NT2/D1 (cell line): ENCODE results near the gene KRTAP4-8.

Source experiments
- DNase-seq: peaks from one replicate; pipeline ENCODE4 v3.0.0-alpha.2; 2011; ENCODE audit warnings: low read depth, low spot score
- H3K27me3 ChIP-seq: 2 replicates; pipeline ENCODE4 v1.6.0; 2011; ENCODE audit warnings: mild to moderate bottlenecking; ENCODE audit not compliant: insufficient read length, insufficient read depth
- H3K36me3 ChIP-seq: 2 replicates; pipeline ENCODE4 v1.6.1; 2011; ENCODE audit warnings: mild to moderate bottlenecking, low read length, mixed read lengths; ENCODE audit not compliant: insufficient read depth, insufficient read length
- H3K4me1 ChIP-seq: 2 replicates; pipeline ENCODE4 v1.5.1; 2011; ENCODE audit not compliant: insufficient read depth, insufficient read length
- H3K4me3 ChIP-seq: 2 replicates; pipeline ENCODE4 v1.5.1; 2011; ENCODE audit warnings: low read depth; ENCODE audit not compliant: insufficient read length
- H3K9ac ChIP-seq: 2 replicates; pipeline ENCODE4 v1.6.0; 2011; ENCODE audit warnings: low read depth; ENCODE audit not compliant: insufficient read length
- H3K9me3 ChIP-seq: 2 replicates; pipeline ENCODE4 v1.5.1; 2011; ENCODE audit warnings: mild to moderate bottlenecking, low read length; ENCODE audit not compliant: insufficient read depth
- SUZ12 ChIP-seq: IDR thresholded peaks from 2 replicates; pipeline ENCODE4 v1.6.1; 2011; ENCODE audit not compliant: insufficient read length, insufficient read depth; ENCODE audit errors: extremely low read depth
- YY1 ChIP-seq: IDR thresholded peaks from 2 replicates; pipeline ENCODE4 v1.6.1; 2011; ENCODE audit not compliant: insufficient read length, insufficient read depth
- ZNF274 ChIP-seq: IDR thresholded peaks from 2 replicates; pipeline ENCODE4 v1.6.1; 2011; ENCODE audit warnings: mild to moderate bottlenecking, low read depth, low read length

KRTAP4-8 gene

GRCh38 chr17:41054025-41054424 lies 43.9 kb downstream of the KRTAP4-8 start:
- no peaks in the 10 kb centered on the region for H3K27me3 ChIP-seq
- no peak for DNase-seq
- no peaks in the 10 kb centered on the region for H3K36me3 ChIP-seq
- H3K9ac ChIP-seq = no peak overlapping the region
- H3K9me3 ChIP-seq = no peaks in the 10 kb centered on the region
- no peaks in the 10 kb centered on the region for H3K4me1 ChIP-seq
- TF ChIP-seq SUZ12 (no peak), YY1 (no peak), ZNF274 (no peak)
- H3K4me3 ChIP-seq = no peak overlapping the region

GRCh38 chr17:41052566-41052965 lies 45.4 kb downstream of the KRTAP4-8 start:
- Histone ChIP-seq H3K4me3 (no peak overlapping the region), H3K36me3 (no peaks in the 10 kb centered on the region), H3K9me3 (no peaks in the 10 kb centered on the region), H3K9ac (no peak overlapping the region), H3K27me3 (no peaks in the 10 kb centered on the region), H3K4me1 (no peaks in the 10 kb centered on the region)
- no peak for TF ChIP-seq SUZ12
- TF ChIP-seq ZNF274 = no peak
- no peak for TF ChIP-seq YY1
- no peak for DNase-seq

GRCh38 chr17:41049110-41049509 lies 48.8 kb downstream of the KRTAP4-8 start:
- Histone ChIP-seq H3K9ac (no peak overlapping the region), H3K9me3 (no peaks in the 10 kb centered on the region), H3K4me1 (no peaks in the 10 kb centered on the region), H3K27me3 (no peaks in the 10 kb centered on the region), H3K4me3 (no peak overlapping the region), H3K36me3 (no peaks in the 10 kb centered on the region)
- no peak for DNase-seq
- TF ChIP-seq YY1 (no peak), ZNF274 (no peak), SUZ12 (no peak)

GRCh38 chr17:41048441-41048840 lies 49.5 kb downstream of the KRTAP4-8 start:
- Histone ChIP-seq H3K9ac (no peak overlapping the region), H3K9me3 (peaks cover under 1% of the 10 kb centered on the region; the same call in 1 of the 2 replicates), H3K4me3 (no peak overlapping the region), H3K27me3 (no peaks in the 10 kb centered on the region), H3K36me3 (no peaks in the 10 kb centered on the region), H3K4me1 (no peaks in the 10 kb centered on the region)
- TF ChIP-seq YY1 (no peak), ZNF274 (no peak), SUZ12 (no peak)
- DNase-seq = no peak
